Measurements from ENCODE around the gene ARFGAP2.
"Not testable (repeated sequence)": the region's sequence is repeated elsewhere in the genome, so short reads cannot be mapped to it uniquely, and the experiment has no call there.

The ARFGAP2 gene

DNA sequence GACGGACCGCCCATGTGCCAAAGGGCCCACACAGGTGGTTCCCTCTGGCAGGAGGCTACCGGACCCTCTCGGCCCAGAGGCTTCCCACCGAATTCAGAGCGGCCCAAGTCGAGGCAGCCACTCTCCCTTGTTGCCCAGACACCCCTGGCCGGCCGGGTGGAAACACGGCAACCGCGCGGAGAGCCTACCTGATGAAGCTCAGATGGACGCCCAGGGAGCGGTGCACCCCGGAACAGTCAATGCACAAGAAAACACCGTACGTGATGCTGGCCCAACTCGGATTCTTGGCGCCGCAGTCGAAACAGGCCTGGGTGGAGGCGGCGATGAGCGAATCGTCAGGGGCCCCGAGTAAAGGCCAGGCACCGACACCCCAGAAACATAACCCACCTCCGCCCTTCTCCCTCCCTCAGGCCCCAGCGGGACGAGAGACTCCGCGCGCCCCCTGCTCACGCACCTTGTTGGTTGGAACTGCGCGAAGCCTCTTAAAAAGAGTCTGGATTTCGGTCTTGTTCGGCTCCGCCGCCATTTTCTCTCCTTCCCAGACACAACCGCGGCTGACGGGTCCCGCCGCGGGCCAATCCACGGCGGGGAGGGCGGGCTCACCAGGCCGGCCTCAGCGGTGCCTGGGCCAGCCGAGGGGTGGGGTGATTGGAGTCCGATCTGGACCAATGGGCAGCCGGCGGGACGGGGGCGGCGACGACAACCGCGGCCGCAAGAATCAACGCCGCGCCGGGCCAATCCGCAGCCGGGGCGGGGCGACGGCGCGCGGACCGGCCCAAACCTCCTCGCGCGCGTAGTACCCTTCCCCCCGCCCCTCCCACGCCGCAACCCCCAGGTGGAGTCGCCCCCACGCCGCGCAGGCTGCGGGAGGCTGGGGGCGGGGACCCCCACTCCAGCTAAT, at the start of gene ARFGAP2:
Gene ARFGAP2, minus strand, starts transcription at position 552 of the 901 bp plus-strand sequence. Its CDS starts 26 bp downstream, at position 526.
- no peak for FAIRE-seq

DNA sequence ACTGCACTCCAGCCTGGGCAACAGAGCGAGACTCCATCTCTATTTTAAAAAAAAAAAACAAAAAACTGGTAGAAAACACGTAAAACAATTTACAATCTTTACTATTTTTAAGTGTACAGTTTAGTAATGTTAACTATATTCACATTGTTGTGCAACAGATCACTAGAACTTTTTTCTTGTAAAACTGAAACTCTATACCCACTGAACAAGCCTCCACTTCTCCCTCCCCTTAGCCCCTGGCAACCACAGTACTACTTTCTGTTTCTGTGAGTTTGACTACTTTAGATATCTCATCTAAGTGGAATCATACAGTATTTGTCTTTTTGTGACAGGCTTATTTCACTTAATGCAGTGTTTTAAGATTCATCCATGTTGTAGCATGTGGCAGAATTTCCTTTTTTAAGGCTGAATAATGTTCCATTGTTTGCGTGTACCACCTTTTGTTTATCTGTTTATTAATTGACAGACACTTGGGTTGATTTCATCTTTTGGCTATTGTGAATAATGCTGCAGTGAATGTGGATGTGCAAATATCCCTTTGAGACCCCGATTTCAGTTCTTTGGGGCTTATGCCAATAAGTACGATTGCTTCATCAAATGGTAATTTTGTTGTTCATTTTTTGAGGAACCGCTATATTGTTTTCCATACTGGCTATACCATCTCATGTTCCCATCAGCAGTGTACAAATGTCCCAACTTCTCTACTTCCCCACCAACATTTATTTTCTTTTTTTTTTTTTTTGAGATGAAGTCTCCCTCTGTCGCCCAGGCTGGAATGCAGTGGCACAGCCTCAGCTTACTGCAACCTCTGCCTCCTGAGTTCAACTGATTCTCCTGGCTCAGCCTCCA, 49.1 kb upstream of the ARFGAP2 start:
- no peak for FAIRE-seq

DNA sequence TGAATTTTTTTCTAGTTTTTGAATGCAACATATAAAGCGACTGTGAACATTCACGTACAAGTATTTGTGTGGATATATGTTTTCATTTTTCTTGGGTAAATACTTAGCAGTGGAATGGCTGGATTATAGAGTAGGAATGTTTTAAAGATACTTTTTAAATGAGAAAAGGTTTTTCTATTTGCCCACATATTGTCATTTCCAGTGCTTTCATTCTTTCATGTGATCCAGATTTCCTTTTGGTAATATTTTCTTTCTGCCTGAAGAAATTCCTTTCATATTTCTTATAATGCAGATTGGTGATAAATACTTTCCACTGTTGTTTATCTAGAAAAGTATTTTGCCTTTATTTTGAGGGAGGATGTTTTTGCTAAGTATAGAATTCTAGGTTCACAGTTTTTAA, 46.0 kb upstream of the ARFGAP2 start:
- no peak for FAIRE-seq

DNA sequence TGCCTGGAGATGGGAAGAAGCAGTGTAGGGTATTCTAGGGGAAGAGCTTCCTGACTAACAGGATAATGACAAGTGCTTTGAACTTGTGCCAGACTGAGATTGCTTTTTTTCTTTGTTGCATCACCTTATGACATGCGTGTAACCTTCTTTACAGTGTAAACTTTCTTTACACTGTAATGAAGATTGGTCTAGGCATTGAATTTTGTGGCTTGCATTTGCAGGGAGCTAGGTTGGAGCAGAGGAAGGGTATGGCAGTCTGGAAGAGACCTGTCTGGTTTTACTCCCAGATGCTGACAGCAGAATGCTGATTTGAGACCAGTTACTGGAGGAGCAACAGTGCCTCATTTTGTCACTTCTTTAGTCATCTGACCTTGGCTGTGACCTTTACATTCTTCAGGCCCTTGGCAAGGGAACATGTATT, 43.7 kb upstream of the ARFGAP2 start:
- FAIRE-seq: no peak

DNA sequence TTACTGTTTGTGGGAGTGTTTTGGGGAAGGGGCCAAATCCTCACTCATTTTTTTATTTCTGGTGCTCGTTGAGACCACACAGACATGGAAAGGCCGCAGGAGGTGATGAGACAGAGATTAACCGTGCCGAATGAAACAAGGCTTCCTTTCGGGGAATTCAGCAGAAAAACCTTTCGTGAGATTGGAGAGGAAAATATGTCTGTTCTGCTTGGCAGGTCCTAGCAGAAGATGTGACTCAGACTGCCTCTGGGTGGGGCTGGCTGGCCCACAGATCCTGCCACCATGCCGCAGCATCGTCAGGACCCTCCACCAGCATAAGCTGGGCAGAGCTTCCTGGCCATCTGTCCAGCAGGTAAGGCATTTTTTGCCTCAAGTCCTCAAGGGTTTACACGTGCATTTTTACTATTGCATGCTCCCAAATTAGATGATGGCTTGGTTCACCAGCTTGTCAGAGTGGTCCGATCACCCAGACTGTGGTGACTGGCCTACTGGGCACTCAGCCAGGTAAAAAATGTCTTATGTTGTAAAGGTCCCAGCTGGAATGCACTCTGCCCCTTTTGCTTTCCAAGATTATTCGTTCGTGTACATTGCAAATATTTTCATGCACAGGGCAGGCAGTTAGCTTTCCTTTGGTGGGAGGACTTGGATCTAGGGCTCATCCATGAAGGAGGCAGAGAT, 39.6 kb upstream of the ARFGAP2 start:
- FAIRE-seq: no peak

DNA sequence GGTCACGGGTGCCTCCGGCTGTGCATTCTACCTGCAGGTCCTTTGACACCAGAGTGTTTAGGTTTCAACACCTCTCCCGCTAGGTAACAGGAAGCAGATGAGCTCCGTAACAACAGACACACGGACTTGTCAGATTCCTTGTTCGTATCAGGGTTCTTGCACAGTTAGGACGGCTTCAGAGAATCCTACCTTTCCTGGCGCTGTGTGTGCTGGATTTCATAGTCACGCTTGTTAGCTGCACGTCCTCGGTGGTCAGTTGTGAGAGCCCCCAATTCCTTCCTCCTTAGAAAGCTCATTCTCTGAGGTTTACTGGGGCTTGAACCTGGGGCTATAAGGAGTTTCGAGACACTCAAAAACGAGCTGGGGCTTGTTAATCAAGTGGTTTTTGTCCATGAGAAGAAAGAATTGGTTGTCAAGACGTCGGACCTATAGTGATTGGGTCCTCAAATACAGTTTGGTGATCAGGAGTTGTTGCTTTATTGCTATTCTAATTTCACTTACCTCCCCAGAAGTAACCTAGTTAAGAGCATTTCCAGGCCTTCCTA, 38.8 kb upstream of the ARFGAP2 start:
- FAIRE-seq: no peak

DNA sequence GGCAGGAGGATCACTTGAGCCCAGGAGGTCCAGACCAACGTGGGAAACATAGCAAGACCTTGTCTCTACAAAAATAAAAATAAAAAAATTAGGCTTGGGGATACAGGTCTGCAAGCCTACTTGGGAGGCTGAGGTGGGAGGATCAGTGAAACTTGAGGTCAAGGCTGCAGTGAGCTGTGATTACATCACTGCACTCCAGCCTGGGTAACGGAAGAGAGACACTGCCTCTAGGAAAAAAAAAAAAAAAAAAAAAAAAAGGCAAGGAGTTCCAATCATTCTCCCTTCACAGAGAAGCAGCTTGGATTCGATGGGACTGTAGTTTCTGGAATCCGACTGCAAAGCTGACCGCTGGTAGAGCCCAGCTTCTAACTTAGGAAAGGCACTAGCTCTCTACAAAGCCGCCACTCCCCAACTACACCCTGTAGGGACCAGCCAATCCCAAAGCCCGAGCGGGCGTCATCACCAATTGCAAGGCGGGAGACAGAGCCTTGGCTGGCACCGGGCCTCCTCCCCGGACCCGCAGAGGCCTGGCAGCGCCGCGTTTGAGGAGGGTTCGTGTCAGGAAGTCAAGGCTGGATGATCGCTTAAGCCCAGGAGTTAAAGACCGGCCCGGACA, 37.4 kb upstream of the ARFGAP2 start:
- FAIRE-seq: no peak

DNA sequence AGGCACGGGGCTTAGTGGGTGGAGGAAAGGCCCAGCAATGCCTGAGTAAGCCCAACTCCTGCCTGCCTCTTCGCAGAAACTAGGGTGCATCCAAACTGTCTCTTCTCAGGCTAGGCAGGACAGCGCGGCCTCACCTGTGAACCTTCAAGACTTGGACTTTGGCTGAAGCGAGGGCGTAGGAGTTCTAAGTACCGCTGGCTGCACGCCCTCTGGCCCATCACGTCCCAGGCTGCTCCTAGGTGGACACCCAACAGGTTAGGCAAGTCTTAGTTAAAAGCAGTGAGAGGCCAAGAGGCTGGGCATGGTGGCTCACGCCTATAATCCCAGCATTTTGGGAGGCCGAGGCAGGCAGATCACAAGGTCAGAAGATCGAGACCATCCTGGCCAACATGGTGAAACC, 36.3 kb upstream of the ARFGAP2 start:
- FAIRE-seq: no peak

DNA sequence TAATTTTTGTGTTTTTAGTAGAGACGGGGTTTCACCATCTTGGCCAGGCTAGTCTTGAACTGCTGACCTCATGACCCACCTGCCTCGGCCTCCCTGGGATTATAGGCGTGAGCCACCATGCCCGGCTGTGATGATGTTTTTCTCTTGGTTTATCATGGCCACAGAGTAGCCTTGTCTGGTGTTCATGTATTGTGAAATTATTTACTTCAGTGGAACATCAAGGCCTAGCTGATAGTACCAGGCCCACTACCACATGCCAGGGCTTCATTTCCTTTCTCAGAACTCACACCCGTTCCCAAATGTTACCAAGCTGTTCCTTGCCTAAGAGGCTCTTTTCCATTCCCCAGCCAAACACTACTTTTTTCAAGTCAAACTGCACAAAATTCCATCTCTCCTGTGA, 31.9 kb upstream of the ARFGAP2 start:
- FAIRE-seq: no peak

DNA sequence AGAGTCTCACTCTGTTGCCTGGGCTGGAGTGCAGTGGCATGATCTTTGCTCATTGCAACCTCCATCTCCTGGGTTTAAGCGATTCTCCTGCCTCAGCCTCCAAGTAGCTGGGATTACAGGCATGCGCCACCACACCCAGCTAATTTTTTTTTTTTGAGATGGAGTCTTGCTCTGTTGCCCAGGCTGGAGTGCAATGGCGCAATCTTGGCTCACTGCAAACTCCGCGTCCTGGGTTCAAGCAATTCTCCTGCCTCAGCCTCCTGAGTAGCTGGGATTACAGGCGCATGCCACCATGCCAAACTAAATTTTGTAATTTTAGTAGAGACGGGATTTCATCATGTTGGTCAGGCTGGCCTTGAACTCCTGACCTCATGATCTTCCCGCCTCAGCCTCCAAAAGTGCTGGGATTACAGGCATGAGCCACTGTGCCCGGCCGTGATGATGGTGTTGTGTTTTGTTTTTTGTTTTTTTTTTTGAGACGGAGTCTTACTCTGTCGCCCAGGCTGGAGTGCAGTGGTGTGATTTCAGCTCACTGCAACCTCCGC, 31.4 kb upstream of the ARFGAP2 start:
- FAIRE-seq: not testable (repeated sequence)

DNA sequence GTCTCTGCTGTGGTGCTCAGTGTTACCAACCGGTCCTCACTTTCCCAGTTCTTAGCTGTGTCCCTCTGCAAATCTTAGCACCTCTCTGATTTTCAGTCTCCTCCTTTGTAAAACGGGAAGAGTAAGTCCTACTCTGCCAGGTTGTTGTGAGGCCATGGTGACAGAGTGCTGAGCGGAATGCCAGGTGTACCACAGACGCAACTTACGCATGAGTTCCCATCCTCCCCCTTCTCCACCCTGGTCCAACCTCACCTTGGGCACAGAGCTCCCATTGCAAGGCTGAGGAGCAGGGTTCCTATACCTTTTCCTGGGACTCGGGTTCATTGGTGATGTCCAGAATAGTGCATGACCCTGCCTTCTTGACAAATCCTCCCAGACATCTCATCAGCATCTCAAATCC, 30.8 kb upstream of the ARFGAP2 start:
- FAIRE-seq: no peak

DNA sequence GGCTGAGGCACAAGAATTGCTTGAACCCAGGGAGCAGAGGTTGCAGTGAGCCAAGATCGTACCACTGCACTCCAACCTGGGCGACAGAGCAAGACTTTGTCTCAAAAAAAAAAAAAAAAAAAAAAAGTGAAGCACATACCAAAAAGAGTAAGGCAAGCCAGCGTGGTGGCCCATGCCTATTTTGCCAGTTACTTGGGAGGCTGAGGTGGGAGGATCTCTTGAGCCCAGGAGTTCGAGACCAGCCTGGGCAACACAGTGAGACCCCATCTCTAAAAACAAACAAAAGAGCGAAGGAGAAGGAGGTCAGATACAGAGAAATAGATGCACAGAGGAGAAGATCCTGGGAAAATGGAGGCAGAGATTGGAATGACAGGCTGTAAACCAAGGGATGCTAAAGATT, 29.9 kb upstream of the ARFGAP2 start:
- not testable (repeated sequence) for FAIRE-seq

DNA sequence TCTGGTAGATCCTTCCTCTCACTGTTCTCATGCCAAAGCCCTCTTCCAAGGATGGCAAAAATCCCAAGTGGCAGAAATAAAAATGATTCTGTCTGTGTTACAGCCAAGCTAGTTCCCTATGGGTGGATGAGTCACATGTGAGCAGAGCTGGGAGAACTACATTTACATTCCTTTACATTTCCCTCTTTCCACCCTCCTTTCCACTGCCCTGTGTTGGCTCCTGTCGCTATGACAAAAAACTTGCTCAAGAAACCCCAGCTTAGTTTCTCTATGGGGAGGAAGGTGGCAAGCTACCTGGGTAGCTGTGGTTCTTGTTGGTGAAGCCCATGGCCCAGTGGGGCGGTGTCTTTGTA, 27.9 kb upstream of the ARFGAP2 start:
- FAIRE-seq: no peak

DNA sequence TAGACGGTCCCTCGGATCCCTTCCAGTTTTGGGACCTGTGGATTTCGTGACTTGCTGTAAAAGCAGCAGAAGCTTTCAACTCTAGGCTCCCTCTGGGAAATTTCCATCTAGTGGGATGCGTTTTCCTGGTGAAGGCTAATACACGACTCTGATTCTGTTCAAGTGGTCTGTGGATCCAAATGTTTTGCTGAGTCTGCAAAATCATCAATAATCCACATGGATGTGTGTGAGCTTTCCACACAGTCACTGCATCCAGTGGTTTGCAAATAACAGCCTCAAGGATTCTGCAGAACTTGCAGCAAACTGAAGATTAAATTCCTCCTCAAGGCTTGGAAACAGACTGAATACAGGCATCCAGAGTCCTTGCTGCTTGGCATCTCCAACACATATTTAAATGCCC, 25.9 kb upstream of the ARFGAP2 start:
- FAIRE-seq: no peak

DNA sequence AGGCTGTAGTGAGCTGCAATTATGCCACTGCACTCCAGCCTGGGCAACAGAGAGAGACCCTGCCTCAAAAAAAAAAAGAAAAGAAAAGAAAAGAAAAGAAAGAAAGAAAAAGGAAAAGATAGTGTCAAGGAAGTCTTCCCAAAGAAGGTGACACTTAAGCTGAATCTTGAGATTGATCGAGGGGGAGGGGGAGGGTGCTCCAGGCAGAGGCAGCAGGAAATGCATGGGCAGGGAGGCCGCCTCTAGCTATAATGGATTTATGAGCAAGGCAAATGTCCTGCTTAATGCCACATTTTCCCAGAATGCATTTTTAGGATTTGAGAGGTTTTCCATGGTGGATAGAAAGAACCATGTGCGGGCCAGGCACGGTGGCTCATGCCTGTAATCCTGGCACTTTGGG, 24.3 kb upstream of the ARFGAP2 start:
- no peak for FAIRE-seq

DNA sequence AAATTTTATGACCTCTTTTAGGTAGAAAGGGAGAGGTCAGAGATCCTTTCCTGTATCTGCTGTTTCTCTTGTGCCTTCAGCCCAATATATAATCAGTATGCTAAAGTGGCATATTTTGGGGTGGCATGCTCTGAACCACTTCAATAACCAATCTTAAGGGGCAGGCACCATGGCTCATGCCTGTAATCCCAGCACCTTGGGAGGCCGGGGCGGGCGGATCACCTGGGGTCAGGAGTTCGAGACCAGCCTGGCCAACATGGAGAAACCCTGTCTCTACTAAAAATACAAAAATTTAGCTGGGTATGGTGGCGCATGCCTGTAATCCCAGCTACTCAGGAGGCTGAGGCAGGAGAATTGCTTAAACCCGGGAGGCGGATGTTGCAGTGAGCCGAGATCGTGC, 21.5 kb upstream of the ARFGAP2 start:
- not testable (repeated sequence) for FAIRE-seq

DNA sequence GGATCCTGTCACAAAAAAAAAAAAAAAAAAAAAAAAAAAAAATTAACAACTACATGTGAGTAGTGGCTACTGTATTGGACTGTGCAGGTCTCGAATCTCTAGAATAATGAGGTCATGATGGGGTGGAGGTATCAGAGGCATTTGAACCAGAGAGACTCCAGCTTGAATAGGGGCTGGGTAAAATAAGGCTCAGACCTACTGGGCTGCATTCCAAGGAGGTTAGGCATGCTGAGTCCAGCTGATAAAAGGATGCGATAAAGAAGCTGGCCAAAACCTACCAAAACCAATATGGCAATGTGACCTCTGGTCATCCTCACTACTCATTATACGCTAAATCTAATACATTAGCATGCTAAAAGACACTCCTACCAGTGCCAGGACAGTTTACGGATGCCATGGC, 15.4 kb upstream of the ARFGAP2 start:
- FAIRE-seq: no peak

DNA sequence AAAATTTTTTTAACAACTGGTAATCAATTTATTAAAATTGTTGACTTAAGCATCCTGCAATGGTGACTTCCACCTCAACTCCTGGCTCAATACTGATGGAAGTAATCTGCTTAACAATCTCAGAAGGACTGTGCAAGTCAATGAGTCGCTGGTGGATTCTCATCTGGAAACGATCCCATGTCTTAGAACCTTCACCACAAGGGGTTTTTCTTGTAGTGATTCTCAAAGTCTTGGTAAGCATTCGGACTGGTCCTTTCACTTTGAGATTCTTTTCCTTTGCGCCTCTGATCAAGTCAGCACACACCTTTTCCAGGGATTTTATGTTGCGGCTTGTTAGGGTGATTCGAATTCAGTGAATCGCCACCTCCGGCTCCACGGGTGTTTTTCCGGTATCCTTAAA, 14.5 kb upstream of the ARFGAP2 start:
- not testable (repeated sequence) for FAIRE-seq

DNA sequence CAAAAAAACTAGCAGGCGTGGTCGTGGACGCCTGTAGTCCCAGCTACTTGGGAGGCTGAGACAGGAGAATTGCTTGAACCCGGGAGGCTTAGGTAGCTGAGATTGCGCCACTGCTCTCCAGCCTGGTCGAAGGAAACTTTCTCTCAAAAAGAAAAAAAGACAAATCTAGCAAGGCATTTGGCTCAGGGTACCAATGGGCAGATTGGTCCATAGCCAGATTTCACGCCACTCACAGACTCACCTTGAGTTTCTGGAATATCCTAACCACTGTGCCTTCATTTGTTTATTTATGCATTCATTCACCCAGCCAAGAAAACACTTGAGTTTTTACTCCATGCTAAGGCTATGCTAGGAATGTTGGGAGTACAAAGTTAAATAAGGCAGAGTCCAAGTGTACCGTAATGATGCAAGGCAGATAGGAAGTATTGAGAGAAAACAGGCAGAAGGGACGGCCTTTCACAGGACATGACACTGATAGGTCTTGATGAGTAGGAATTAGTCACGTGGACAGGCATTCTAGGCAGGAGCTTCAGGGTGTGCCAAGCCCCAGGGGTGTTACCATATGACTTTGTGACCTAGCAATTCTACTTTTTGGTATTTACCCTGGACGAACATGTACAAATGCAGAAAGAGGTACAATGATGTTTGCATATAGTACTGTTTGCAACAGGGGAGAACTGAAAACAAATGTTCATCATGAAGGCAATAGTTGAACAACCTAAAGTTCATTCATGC, 12.6 kb upstream of the ARFGAP2 start:
- FAIRE-seq: no peak

DNA sequence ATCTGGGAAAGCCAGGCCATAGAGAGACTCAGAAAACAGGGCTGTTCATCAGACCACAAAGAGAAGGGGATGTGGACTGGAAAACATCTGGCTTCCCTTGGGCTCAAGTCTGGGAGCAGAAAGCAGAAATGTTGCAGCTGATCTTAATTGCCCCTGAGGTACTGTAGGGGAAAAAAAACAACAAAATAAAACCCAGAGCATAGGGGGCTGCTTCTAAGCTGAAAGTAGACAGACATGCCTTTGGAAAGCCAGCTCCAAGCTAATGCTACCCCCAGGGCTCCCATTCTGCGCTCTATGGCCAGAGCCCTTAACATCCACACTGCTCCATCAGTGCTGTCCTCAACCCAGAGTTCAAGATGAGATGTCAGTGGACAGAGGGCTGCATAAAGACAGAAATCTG, 11.6 kb upstream of the ARFGAP2 start:
- no peak for FAIRE-seq

DNA sequence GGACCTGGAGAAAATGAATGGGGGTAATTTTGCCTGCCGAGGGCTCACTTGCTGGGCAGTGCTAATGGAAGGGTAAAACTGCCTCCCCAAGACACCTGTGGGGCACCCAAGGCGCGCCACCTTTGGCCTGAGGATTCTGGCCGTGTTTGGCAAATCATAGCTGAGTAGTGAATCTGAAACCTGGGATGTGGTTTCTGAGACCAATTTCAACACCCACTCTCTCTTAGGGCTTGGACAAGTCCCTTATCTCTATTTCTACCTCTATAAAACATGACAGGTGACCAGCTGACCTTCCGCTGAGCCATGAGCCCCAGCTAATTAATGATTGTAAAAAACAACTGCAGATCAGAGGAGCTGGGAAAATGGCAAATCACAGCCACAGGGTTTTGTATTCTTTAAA, 11.0 kb upstream of the ARFGAP2 start:
- FAIRE-seq: no peak

Data from colon (tissue), 2 donors.